ENCODE results near the gene ERO1B.
"Not testable (repeated sequence)": the region's sequence is repeated elsewhere in the genome, so short reads cannot be mapped to it uniquely, and the experiment has no call there.

Gene ERO1B, protein sequence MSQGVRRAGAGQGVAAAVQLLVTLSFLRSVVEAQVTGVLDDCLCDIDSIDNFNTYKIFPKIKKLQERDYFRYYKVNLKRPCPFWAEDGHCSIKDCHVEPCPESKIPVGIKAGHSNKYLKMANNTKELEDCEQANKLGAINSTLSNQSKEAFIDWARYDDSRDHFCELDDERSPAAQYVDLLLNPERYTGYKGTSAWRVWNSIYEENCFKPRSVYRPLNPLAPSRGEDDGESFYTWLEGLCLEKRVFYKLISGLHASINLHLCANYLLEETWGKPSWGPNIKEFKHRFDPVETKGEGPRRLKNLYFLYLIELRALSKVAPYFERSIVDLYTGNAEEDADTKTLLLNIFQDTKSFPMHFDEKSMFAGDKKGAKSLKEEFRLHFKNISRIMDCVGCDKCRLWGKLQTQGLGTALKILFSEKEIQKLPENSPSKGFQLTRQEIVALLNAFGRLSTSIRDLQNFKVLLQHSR

DNA sequence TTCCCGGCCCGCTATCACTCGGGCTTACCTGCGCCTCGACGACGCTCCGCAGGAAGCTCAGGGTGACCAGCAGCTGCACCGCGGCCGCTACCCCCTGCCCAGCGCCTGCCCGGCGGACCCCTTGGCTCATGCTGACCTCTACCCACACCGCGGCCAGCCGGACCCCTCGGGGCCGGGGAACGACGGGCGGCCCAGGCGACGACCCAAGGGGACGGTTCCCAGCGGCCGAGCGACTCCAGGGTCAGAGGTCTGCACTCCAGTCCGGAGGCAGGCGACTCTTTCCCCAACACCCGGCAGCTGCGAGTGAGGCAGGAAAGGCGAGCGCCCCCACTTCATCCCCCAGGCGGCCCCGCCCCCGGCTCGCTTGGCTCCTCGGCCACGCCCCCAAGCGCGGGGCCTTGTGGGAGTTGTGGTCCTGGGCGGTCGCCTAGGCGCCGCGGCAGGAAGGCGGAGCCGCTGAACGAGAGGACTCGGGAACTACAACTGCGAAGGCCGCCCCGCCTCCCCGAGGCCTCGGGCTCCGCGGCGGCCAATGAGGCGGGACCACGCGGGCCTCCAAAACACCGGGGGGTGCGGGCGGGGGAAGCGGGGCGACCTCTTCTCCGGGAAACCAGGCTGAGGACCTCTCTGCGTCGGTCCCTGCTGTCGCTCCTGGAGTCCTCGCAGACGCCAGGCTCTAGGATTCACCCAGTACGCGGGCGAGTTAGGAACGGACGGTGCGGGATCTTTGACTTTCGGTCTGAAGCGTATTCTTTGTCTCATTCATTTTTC is at the start of gene ERO1B:
Gene ERO1B (minus strand): TSS at position 305 of the 771 bp plus-strand sequence. CDS start 175 bp downstream, at position 130.
- H3K36me3 ChIP-seq (ENCODE audit: control insufficient read depth in 1 of 2, insufficient read depth in 2 of 2, low read length in 2 of 2): no peaks in the 10 kb centered on the region
- peak within 1 kb of the TSS; percentile 51 for H3K27ac ChIP-seq (ENCODE audit: low read length)
- no peaks in the 10 kb centered on the region for H3K27me3 ChIP-seq (ENCODE audit: low read depth, low read length)
- no peaks in the 10 kb centered on the region for H3K9me3 ChIP-seq (ENCODE audit: control insufficient read depth in 1 of 2, low read length in 2 of 2)
- peaks cover 6 to 8% of the 10 kb centered on the region in 2 donors for H3K4me1 ChIP-seq (ENCODE audit: control insufficient read depth in 1 of 2, insufficient read depth in 2 of 2, low read length in 2 of 2)
- H3K4me3 ChIP-seq (ENCODE audit: low read depth in 1 of 2, low read length in 2 of 2): peak within 1 kb of the TSS; percentile 80 to 93

DNA sequence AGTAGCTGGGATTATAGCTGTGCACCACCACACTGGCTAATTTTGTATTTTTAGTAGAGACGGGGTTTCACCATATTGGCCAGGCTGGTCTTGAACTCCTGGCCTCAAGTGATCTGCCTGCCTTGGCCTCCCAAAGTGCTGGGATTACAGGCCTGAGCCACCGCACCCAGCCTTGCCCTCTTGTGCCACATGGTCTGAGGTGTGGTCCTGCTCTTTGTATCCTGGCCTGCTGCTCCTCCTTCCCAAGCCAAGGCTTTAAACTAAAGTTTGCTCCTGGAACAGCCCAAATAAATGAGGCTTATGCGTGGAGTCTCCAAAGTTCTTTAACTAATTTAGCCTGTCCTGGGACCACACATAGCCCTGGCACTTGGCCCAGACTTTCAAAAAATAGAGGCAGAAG is 49.7 kb upstream of the ERO1B start:
- H3K9me3 ChIP-seq (ENCODE audit: control insufficient read depth in 1 of 2, low read length in 2 of 2); H3K36me3 ChIP-seq (ENCODE audit: control insufficient read depth in 1 of 2, insufficient read depth in 2 of 2, low read length in 2 of 2); H3K4me3 ChIP-seq (ENCODE audit: low read depth in 1 of 2, low read length in 2 of 2); H3K27ac ChIP-seq (ENCODE audit: low read length); H3K27me3 ChIP-seq (ENCODE audit: low read depth, low read length); H3K4me1 ChIP-seq (ENCODE audit: control insufficient read depth in 1 of 2, insufficient read depth in 2 of 2, low read length in 2 of 2): not testable (repeated sequence)

DNA sequence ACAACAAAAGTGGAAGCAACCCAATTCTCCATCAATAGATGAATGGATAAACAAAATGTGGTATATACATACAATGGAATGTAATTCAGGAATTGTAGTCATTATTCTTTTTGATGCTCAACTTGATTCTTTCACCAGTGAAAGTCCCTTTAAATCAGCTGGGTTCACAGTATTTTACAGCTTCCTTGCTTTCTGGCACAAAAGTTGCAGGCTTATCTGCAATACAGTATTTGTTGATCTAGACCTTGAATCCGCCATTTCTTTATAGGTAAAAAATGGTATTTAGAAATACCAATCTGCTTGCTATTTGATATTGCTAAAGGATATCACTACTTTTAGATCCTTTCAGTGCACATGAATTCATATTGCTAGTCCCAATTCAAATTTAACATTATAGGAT is 44.7 kb upstream of the ERO1B start:
- Histone ChIP-seq H3K9me3 (ENCODE audit: control insufficient read depth in 1 of 2, low read length in 2 of 2) (peaks cover 8 to 22% of the 10 kb centered on the region in 2 donors), H3K4me3 (ENCODE audit: low read depth in 1 of 2, low read length in 2 of 2) (no peak overlapping the region), H3K27ac (ENCODE audit: low read length) (no peak overlapping the region), H3K4me1 (ENCODE audit: control insufficient read depth in 1 of 2, insufficient read depth in 2 of 2, low read length in 2 of 2) (no peaks in the 10 kb centered on the region), H3K36me3 (ENCODE audit: control insufficient read depth in 1 of 2, insufficient read depth in 2 of 2, low read length in 2 of 2) (no peaks in the 10 kb centered on the region), H3K27me3 (ENCODE audit: low read depth, low read length) (no peaks in the 10 kb centered on the region)

DNA sequence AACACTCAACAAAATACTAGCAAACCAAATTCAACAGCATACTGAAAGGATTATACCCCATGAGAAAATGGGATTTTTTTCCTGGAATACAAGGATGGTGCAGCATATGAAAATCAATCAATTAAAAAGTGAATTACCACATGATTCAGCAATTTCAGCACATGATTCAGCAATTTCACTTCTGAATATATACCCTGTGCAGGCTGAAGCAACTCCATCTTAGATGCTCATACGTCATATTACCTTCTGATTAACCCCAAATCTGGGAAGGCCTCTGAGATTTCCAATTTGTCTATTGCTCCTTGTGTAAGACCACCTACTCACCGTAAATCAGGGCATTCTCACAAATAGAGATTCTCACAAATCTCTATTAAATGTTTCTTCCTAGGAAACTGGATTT is 43.8 kb upstream of the ERO1B start:
- H3K27me3 ChIP-seq (ENCODE audit: low read depth, low read length): no peaks in the 10 kb centered on the region

GRCh38 chr1:236323819-236324411 is 42.2 kb upstream of the ERO1B start:
- Histone ChIP-seq H3K9me3 (ENCODE audit: control insufficient read depth in 1 of 2, low read length in 2 of 2) (peaks cover 8 to 22% of the 10 kb centered on the region in 2 donors), H3K27me3 (ENCODE audit: low read depth, low read length) (no peaks in the 10 kb centered on the region), H3K36me3 (ENCODE audit: control insufficient read depth in 1 of 2, insufficient read depth in 2 of 2, low read length in 2 of 2) (no peaks in the 10 kb centered on the region), H3K4me1 (ENCODE audit: control insufficient read depth in 1 of 2, insufficient read depth in 2 of 2, low read length in 2 of 2) (no peaks in the 10 kb centered on the region), H3K27ac (ENCODE audit: low read length) (no peak overlapping the region), H3K4me3 (ENCODE audit: low read depth in 1 of 2, low read length in 2 of 2) (no peak overlapping the region)

More for the DNA sequence above, 43.8 kb upstream of the ERO1B start:
- Histone ChIP-seq H3K4me1 (ENCODE audit: control insufficient read depth in 1 of 2, insufficient read depth in 2 of 2, low read length in 2 of 2) (no peaks in the 10 kb centered on the region), H3K36me3 (ENCODE audit: control insufficient read depth in 1 of 2, insufficient read depth in 2 of 2, low read length in 2 of 2) (no peaks in the 10 kb centered on the region), H3K27ac (ENCODE audit: low read length) (no peak overlapping the region), H3K9me3 (ENCODE audit: control insufficient read depth in 1 of 2, low read length in 2 of 2) (peaks cover 8 to 22% of the 10 kb centered on the region in 2 donors), H3K4me3 (ENCODE audit: low read depth in 1 of 2, low read length in 2 of 2) (no peak overlapping the region)

- Histone ChIP-seq H3K9me3 (ENCODE audit: control insufficient read depth in 1 of 2, low read length in 2 of 2) (peaks cover 8 to 22% of the 10 kb centered on the region in 2 donors), H3K4me1 (ENCODE audit: control insufficient read depth in 1 of 2, insufficient read depth in 2 of 2, low read length in 2 of 2) (no peaks in the 10 kb centered on the region), H3K27me3 (ENCODE audit: low read depth, low read length) (no peaks in the 10 kb centered on the region), H3K36me3 (ENCODE audit: control insufficient read depth in 1 of 2, insufficient read depth in 2 of 2, low read length in 2 of 2) (no peaks in the 10 kb centered on the region), H3K4me3 (ENCODE audit: low read depth in 1 of 2, low read length in 2 of 2) (peak overlapping the region in 1 of 2 donors; percentile 28), H3K27ac (ENCODE audit: low read length) (no peak overlapping the region)
Observed at GRCh38 chr1:236322566-236323409, 41.0 kb upstream of the ERO1B start.

DNA sequence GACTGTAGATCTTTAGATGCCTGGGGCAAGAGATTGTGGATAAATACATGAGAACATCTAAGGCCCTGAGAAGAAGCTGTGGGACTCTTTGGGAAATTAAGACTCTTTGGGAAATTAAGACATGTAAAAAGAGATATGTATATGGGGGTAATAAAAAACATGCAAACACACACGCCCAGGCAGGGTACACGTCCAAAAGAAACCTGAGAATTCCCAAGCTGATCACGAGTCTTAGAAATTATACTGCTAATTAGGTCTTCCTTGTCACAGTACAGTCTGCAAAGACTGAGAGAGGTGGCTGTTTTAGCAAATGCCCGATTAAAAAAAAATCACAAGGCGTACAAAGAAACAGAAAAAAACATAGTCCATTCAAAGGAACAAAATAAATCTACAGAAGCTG is 39.3 kb upstream of the ERO1B start:
- Histone ChIP-seq H3K4me3 (ENCODE audit: low read depth in 1 of 2, low read length in 2 of 2) (no peak overlapping the region), H3K36me3 (ENCODE audit: control insufficient read depth in 1 of 2, insufficient read depth in 2 of 2, low read length in 2 of 2) (no peaks in the 10 kb centered on the region), H3K4me1 (ENCODE audit: control insufficient read depth in 1 of 2, insufficient read depth in 2 of 2, low read length in 2 of 2) (no peaks in the 10 kb centered on the region)

GRCh38 chr1:236320671-236321070 is 38.9 kb upstream of the ERO1B start:
- H3K4me1 ChIP-seq (ENCODE audit: control insufficient read depth in 1 of 2, insufficient read depth in 2 of 2, low read length in 2 of 2): no peaks in the 10 kb centered on the region
- no peaks in the 10 kb centered on the region for H3K36me3 ChIP-seq (ENCODE audit: control insufficient read depth in 1 of 2, insufficient read depth in 2 of 2, low read length in 2 of 2)
- no peaks in the 10 kb centered on the region for H3K27me3 ChIP-seq (ENCODE audit: low read depth, low read length)
- H3K27ac ChIP-seq (ENCODE audit: low read length): no peak overlapping the region
- H3K4me3 ChIP-seq (ENCODE audit: low read depth in 1 of 2, low read length in 2 of 2): no peak overlapping the region
- H3K9me3 ChIP-seq (ENCODE audit: control insufficient read depth in 1 of 2, low read length in 2 of 2): peaks cover 8 to 22% of the 10 kb centered on the region in 2 donors

More for the DNA sequence above, 39.3 kb upstream of the ERO1B start:
- H3K9me3 ChIP-seq (ENCODE audit: control insufficient read depth in 1 of 2, low read length in 2 of 2): peaks cover 8 to 22% of the 10 kb centered on the region in 2 donors
- no peaks in the 10 kb centered on the region for H3K27me3 ChIP-seq (ENCODE audit: low read depth, low read length)
- no peak overlapping the region for H3K27ac ChIP-seq (ENCODE audit: low read length)

DNA sequence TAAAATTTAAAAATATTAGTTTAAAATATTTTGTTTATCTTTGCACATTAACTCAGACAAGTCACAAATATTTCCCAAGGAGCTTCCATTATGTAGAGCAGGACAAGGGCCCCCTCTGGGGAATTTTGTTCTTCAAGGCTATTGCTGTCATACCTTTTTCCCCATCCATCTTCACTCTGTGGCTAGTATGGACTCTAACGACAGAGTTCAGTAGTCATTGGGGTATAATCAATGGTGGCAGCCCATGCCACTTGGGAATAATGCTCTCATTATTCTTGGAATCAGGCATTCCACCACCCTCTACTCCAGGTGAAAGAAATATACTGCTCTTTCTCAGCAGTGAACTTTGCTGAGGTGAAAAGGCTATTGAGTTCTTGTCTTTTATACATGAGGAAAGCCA is 38.5 kb upstream of the ERO1B start:
- no peaks in the 10 kb centered on the region for H3K4me1 ChIP-seq (ENCODE audit: control insufficient read depth in 1 of 2, insufficient read depth in 2 of 2, low read length in 2 of 2)
- peaks cover 8 to 22% of the 10 kb centered on the region in 2 donors for H3K9me3 ChIP-seq (ENCODE audit: control insufficient read depth in 1 of 2, low read length in 2 of 2)
- no peak overlapping the region for H3K27ac ChIP-seq (ENCODE audit: low read length)
- no peaks in the 10 kb centered on the region for H3K27me3 ChIP-seq (ENCODE audit: low read depth, low read length)
- no peaks in the 10 kb centered on the region for H3K36me3 ChIP-seq (ENCODE audit: control insufficient read depth in 1 of 2, insufficient read depth in 2 of 2, low read length in 2 of 2)
- H3K4me3 ChIP-seq (ENCODE audit: low read depth in 1 of 2, low read length in 2 of 2): no peak overlapping the region

DNA sequence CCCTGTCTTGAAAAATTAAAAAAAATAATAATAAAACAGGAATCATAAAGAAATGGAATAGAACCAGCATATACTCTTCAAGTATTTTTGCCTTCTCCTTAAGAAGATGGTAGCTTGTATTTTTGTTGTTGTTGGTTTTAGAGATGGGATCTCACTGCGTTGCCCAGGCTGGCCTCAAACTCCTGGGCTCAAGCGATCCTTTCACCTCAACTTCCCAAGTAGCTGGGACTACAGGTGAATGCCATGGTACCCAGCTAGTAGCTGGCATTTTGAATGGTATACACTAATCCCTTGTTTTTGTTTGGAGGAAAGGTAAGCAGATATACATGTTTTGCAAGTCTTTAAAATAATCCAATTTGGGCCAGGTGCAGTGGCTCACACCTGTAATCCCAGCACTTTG is 34.7 kb upstream of the ERO1B start:
- Histone ChIP-seq H3K9me3 (ENCODE audit: control insufficient read depth in 1 of 2, low read length in 2 of 2) (no peaks in the 10 kb centered on the region), H3K4me1 (ENCODE audit: control insufficient read depth in 1 of 2, insufficient read depth in 2 of 2, low read length in 2 of 2) (no peaks in the 10 kb centered on the region), H3K27ac (ENCODE audit: low read length) (no peak overlapping the region), H3K4me3 (ENCODE audit: low read depth in 1 of 2, low read length in 2 of 2) (no peak overlapping the region), H3K27me3 (ENCODE audit: low read depth, low read length) (peaks cover under 1% of the 10 kb centered on the region), H3K36me3 (ENCODE audit: control insufficient read depth in 1 of 2, insufficient read depth in 2 of 2, low read length in 2 of 2) (no peaks in the 10 kb centered on the region)
